ENCODE measurements around the gene GLYAT. TPM values are rescaled to one million over a fixed set of nuclear protein-coding genes. Genes with fewer than 3 reads are reported as not detected.
"Not testable (repeated sequence)": the region's sequence is repeated elsewhere in the genome, so short reads cannot be mapped to it uniquely, and the experiment has no call there.

The GLYAT gene
- total and polyA plus RNA-seq, 9 donors: not detected

- H3K4me3 ChIP-seq (ENCODE audit: low read length): no peak overlapping the region
- H3K27me3 ChIP-seq (ENCODE audit: control insufficient read depth, insufficient read depth, low read length): no peaks in the 10 kb centered on the region
- peaks cover 7% of the 10 kb centered on the region for H3K9me3 ChIP-seq (replicated peaks; ENCODE audit: control insufficient read depth, low read depth, low read length)
- H3K27ac ChIP-seq (ENCODE audit: low read length): no peak overlapping the region
- no peaks in the 10 kb centered on the region for H3K36me3 ChIP-seq (ENCODE audit: control insufficient read depth, insufficient read depth, low read length)
- no peaks in the 10 kb centered on the region for H3K4me1 ChIP-seq (ENCODE audit: control insufficient read depth, insufficient read depth, low read length)
- no peak for DNase-seq
- WGBS (ENCODE audit: insufficient coverage): no CpG with 5 or more reads among the region's 2 CpGs
Observed at GRCh38 chr11:58719406-58720117, 12.2 kb downstream of the GLYAT start.

- no peaks in the 10 kb centered on the region for H3K27me3 ChIP-seq (ENCODE audit: control insufficient read depth, insufficient read depth, low read length)
- WGBS (ENCODE audit: insufficient coverage): no CpG with 5 or more reads among the region's 1 CpG
- no peaks in the 10 kb centered on the region for H3K4me1 ChIP-seq (ENCODE audit: control insufficient read depth, insufficient read depth, low read length)
- H3K36me3 ChIP-seq (ENCODE audit: control insufficient read depth, insufficient read depth, low read length): no peaks in the 10 kb centered on the region
- H3K9me3 ChIP-seq (replicated peaks; ENCODE audit: control insufficient read depth, low read depth, low read length): peaks cover 9% of the 10 kb centered on the region
- no peak overlapping the region for H3K4me3 ChIP-seq (ENCODE audit: low read length)
- DNase-seq: no peak
- H3K27ac ChIP-seq (ENCODE audit: low read length): no peak overlapping the region
Observed at GRCh38 chr11:58712531-58712930, 19.2 kb downstream of the GLYAT start.

GRCh38 chr11:58711832-58712231 is 19.9 kb downstream of the GLYAT start:
- no peak overlapping the region for H3K4me3 ChIP-seq (ENCODE audit: low read length)
- WGBS (ENCODE audit: insufficient coverage): 17% methylated on average over 1 of the region's 2 CpGs
- H3K4me1 ChIP-seq (ENCODE audit: control insufficient read depth, insufficient read depth, low read length): no peaks in the 10 kb centered on the region
- H3K36me3 ChIP-seq (ENCODE audit: control insufficient read depth, insufficient read depth, low read length): no peaks in the 10 kb centered on the region
- DNase-seq: no peak
- no peaks in the 10 kb centered on the region for H3K27me3 ChIP-seq (ENCODE audit: control insufficient read depth, insufficient read depth, low read length)
- H3K27ac ChIP-seq (ENCODE audit: low read length): no peak overlapping the region
- H3K9me3 ChIP-seq (replicated peaks; ENCODE audit: control insufficient read depth, low read depth, low read length): peaks cover 9% of the 10 kb centered on the region

GRCh38 chr11:58707767-58708166 is 24.0 kb downstream of the GLYAT start:
- Histone ChIP-seq H3K9me3 (replicated peaks; ENCODE audit: control insufficient read depth, low read depth, low read length) (peaks cover 22% of the 10 kb centered on the region), H3K4me1 (ENCODE audit: control insufficient read depth, insufficient read depth, low read length) (no peaks in the 10 kb centered on the region), H3K4me3 (ENCODE audit: low read length) (no peak overlapping the region), H3K36me3 (ENCODE audit: control insufficient read depth, insufficient read depth, low read length) (no peaks in the 10 kb centered on the region), H3K27ac (ENCODE audit: low read length) (no peak overlapping the region), H3K27me3 (ENCODE audit: control insufficient read depth, insufficient read depth, low read length) (no peaks in the 10 kb centered on the region)
- no peak for DNase-seq
- 88% methylated on average over 1 of the region's 3 CpGs for WGBS (ENCODE audit: insufficient coverage)

GRCh38 chr11:58696825-58697224 is 34.9 kb downstream of the GLYAT start:
- not testable (repeated sequence) for H3K27me3 ChIP-seq (ENCODE audit: control insufficient read depth, insufficient read depth, low read length); H3K4me1 ChIP-seq (ENCODE audit: control insufficient read depth, insufficient read depth, low read length); H3K27ac ChIP-seq (ENCODE audit: low read length); H3K4me3 ChIP-seq (ENCODE audit: low read length); DNase-seq; H3K9me3 ChIP-seq (replicated peaks; ENCODE audit: control insufficient read depth, low read depth, low read length); H3K36me3 ChIP-seq (ENCODE audit: control insufficient read depth, insufficient read depth, low read length)
- no CpG with 5 or more reads among the region's 3 CpGs for WGBS (ENCODE audit: insufficient coverage)

GRCh38 chr11:58693026-58693425 is 38.7 kb downstream of the GLYAT start:
- DNase-seq: no peak
- Histone ChIP-seq H3K27me3 (ENCODE audit: control insufficient read depth, insufficient read depth, low read length) (no peaks in the 10 kb centered on the region), H3K27ac (ENCODE audit: low read length) (no peak overlapping the region), H3K4me1 (ENCODE audit: control insufficient read depth, insufficient read depth, low read length) (no peaks in the 10 kb centered on the region), H3K4me3 (ENCODE audit: low read length) (no peak overlapping the region), H3K36me3 (ENCODE audit: control insufficient read depth, insufficient read depth, low read length) (no peaks in the 10 kb centered on the region), H3K9me3 (replicated peaks; ENCODE audit: control insufficient read depth, low read depth, low read length) (no peaks in the 10 kb centered on the region)
- WGBS (ENCODE audit: insufficient coverage): no CpG with 5 or more reads among the region's 1 CpG

GRCh38 chr11:58691675-58692074 is 40.1 kb downstream of the GLYAT start:
- DNase-seq: no peak
- 61% methylated on average over 3 of the region's 5 CpGs for WGBS (ENCODE audit: insufficient coverage)
- Histone ChIP-seq H3K36me3 (ENCODE audit: control insufficient read depth, insufficient read depth, low read length) (no peaks in the 10 kb centered on the region), H3K9me3 (replicated peaks; ENCODE audit: control insufficient read depth, low read depth, low read length) (no peaks in the 10 kb centered on the region), H3K4me3 (ENCODE audit: low read length) (no peak overlapping the region), H3K27me3 (ENCODE audit: control insufficient read depth, insufficient read depth, low read length) (no peaks in the 10 kb centered on the region), H3K4me1 (ENCODE audit: control insufficient read depth, insufficient read depth, low read length) (no peaks in the 10 kb centered on the region), H3K27ac (ENCODE audit: low read length) (no peak overlapping the region)

- no CpG with 5 or more reads among the region's 4 CpGs for WGBS (ENCODE audit: insufficient coverage)
- H3K27me3 ChIP-seq (ENCODE audit: control insufficient read depth, insufficient read depth, low read length): no peaks in the 10 kb centered on the region
- no peaks in the 10 kb centered on the region for H3K9me3 ChIP-seq (replicated peaks; ENCODE audit: control insufficient read depth, low read depth, low read length)
- no peaks in the 10 kb centered on the region for H3K36me3 ChIP-seq (ENCODE audit: control insufficient read depth, insufficient read depth, low read length)
- H3K4me1 ChIP-seq (ENCODE audit: control insufficient read depth, insufficient read depth, low read length): no peaks in the 10 kb centered on the region
- H3K27ac ChIP-seq (ENCODE audit: low read length): no peak overlapping the region
- H3K4me3 ChIP-seq (ENCODE audit: low read length): no peak overlapping the region
- no peak for DNase-seq
Observed at GRCh38 chr11:58688789-58689503, 42.8 kb downstream of the GLYAT start.

- DNase-seq: no peak
- Histone ChIP-seq H3K36me3 (ENCODE audit: control insufficient read depth, insufficient read depth, low read length) (no peaks in the 10 kb centered on the region), H3K9me3 (replicated peaks; ENCODE audit: control insufficient read depth, low read depth, low read length) (no peaks in the 10 kb centered on the region), H3K27ac (ENCODE audit: low read length) (no peak overlapping the region), H3K4me3 (ENCODE audit: low read length) (no peak overlapping the region), H3K4me1 (ENCODE audit: control insufficient read depth, insufficient read depth, low read length) (no peaks in the 10 kb centered on the region), H3K27me3 (ENCODE audit: control insufficient read depth, insufficient read depth, low read length) (no peaks in the 10 kb centered on the region)
- WGBS (ENCODE audit: insufficient coverage): 93% methylated on average over 2 of the region's 9 CpGs
Observed at GRCh38 chr11:58685973-58686722, 45.6 kb downstream of the GLYAT start.

GRCh38 chr11:58682660-58683059 is 49.1 kb downstream of the GLYAT start:
- no CpG with 5 or more reads among the region's 3 CpGs for WGBS (ENCODE audit: insufficient coverage)

More at GRCh38 chr11:58682660-58683059, 49.1 kb downstream of the GLYAT start:
- H3K9me3 ChIP-seq (replicated peaks; ENCODE audit: control insufficient read depth, low read depth, low read length); H3K27me3 ChIP-seq (ENCODE audit: control insufficient read depth, insufficient read depth, low read length); H3K36me3 ChIP-seq (ENCODE audit: control insufficient read depth, insufficient read depth, low read length); H3K4me1 ChIP-seq (ENCODE audit: control insufficient read depth, insufficient read depth, low read length); DNase-seq; H3K4me3 ChIP-seq (ENCODE audit: low read length); H3K27ac ChIP-seq (ENCODE audit: low read length): not testable (repeated sequence)

Data from muscle of leg (tissue), 11 donors.